ENCODE results near the gene CXCR6.

- TF ChIP-seq EZH2 (IDR thresholded peaks at IDR 0.05; ENCODE audit: low read length, missing control alignments) (no peak), CTCF (conservative IDR thresholded peaks at IDR 0.05 in 1 of 2, IDR thresholded peaks at IDR 0.05 in 1 of 2; ENCODE audit: low read depth in 1 of 2, low read length in 2 of 2) (no peak)
Observed at GRCh38 chr3:45992821-45993221, 49.6 kb downstream of the CXCR6 start.
